Endothelial cell of umbilical vein (primary cell): ENCODE results near the gene ZNRF3. TPM values are rescaled to one million over a fixed set of nuclear protein-coding genes. Genes with fewer than 3 reads are reported as not detected.

Experiments
- BruUV-seq: library from RNA; stranded (reverse); fragments of 400-500 nt; replicated peaks from 2 replicates; lab custom pipeline; 2021; lab: Mats Ljungman, UMichigan
- CTCF ChIA-PET: fragments of 300-600, 350-600 bp; sonication (Branson Sonifier 250); formaldehyde crosslinking; loops from one replicate; lab custom pipeline; 2021; ENCODE audit warnings: antibody characterized with exemption, inconsistent platforms; lab: Charles Lee
- POLR2A ChIA-PET: fragments of 300-600, 350-600 bp; sonication (Branson Sonifier 250); formaldehyde crosslinking; loops from one replicate; lab custom pipeline; 2021; ENCODE audit warnings: antibody characterized with exemption, inconsistent platforms; lab: Charles Lee
- DNase-seq: peaks from one replicate; pipeline ENCODE4 v3.0.0-alpha.2; 2011; ENCODE audit warnings: low read depth, low spot score
- FAIRE-seq: peaks from 2 replicates; lab custom pipeline; 2011; peaks lifted over from hg19 to GRCh38; lab: Jason Lieb, UNC
- H2AFZ ChIP-seq: 2 replicates; pipeline ENCODE4 v1.6.0; 2012; ENCODE audit warnings: low read depth, low read length, control low read depth, inconsistent platforms
- H3K27ac ChIP-seq: 2 replicates; pipeline ENCODE4 v1.5.1; 2011; ENCODE audit warnings: low read depth, mild to moderate bottlenecking, control low read depth, low read length, moderate library complexity; ENCODE audit not compliant: insufficient read depth
- H3K27me3 ChIP-seq, 2 experiments: 2 replicates each; pipeline versions ENCODE4 v1.6.0 to v1.6.1; 2011; ENCODE audit warnings: low read length in 2 of 2, mixed read lengths in 1 of 2; ENCODE audit not compliant: control insufficient read depth in 2 of 2, insufficient read depth in 2 of 2
- H3K36me3 ChIP-seq, 2 experiments: 2 replicates in 1 of 2; 3 replicates in 1 of 2; pipeline ENCODE4 v1.5.1; 2011; ENCODE audit warnings: low read length in 2 of 2, mild to moderate bottlenecking in 1 of 2, moderate library complexity in 1 of 2; ENCODE audit not compliant: control insufficient read depth in 2 of 2, insufficient read depth in 2 of 2; ENCODE audit errors: extremely low read depth in 1 of 2
- H3K4me1 ChIP-seq: 3 replicates; pipeline ENCODE4 v1.5.1; 2011; ENCODE audit warnings: mild to moderate bottlenecking, low read length; ENCODE audit not compliant: control insufficient read depth, insufficient read depth; ENCODE audit errors: extremely low read depth
- H3K4me2 ChIP-seq: 2 replicates; pipeline ENCODE4 v1.6.1; 2011; ENCODE audit warnings: low read length, control low read depth, mixed read lengths; ENCODE audit not compliant: insufficient read depth
- H3K4me3 ChIP-seq, 3 experiments: fragments of 200-600 bp in 1 of 3; sonication (generic), shearing (Covaris generic) in 1 of 3; replicated peaks in 1 of 3; 2 replicates each; pipeline ENCODE4 v1.5.1; 2011 to 2016; ENCODE audit warnings: control low read depth in 3 of 3, low read length in 3 of 3, mild to moderate bottlenecking in 2 of 3, inconsistent platforms in 1 of 3, low read depth in 1 of 3, moderate library complexity in 1 of 3; ENCODE audit not compliant: insufficient read depth in 1 of 3
- H3K79me2 ChIP-seq: 2 replicates; pipeline ENCODE4 v1.6.0; 2012; ENCODE audit warnings: low read length, inconsistent platforms; ENCODE audit not compliant: control insufficient read depth, insufficient read depth
- H3K9ac ChIP-seq: replicated peaks from 2 replicates; pipeline ENCODE3; 2011; ENCODE audit warnings: low read length, control low read depth; ENCODE audit not compliant: insufficient read depth; ENCODE audit errors: extremely low read depth
- H3K9me1 ChIP-seq: replicated peaks from 3 replicates; pipeline ENCODE4 v1.6.0; 2011; ENCODE audit warnings: mild to moderate bottlenecking, low read length; ENCODE audit not compliant: control insufficient read depth, insufficient read depth; ENCODE audit errors: extremely low read depth
- H3K9me3 ChIP-seq: replicated peaks from 2 replicates; pipeline ENCODE4 v1.5.1; 2012; ENCODE audit warnings: low read length, inconsistent platforms; ENCODE audit not compliant: control insufficient read depth, insufficient read depth
- H4K20me1 ChIP-seq: replicated peaks from 2 replicates; pipeline ENCODE3; 2011; ENCODE audit warnings: mild to moderate bottlenecking, low read length; ENCODE audit not compliant: control insufficient read depth, insufficient read depth; ENCODE audit errors: extremely low read depth
- EZH2 ChIP-seq: IDR thresholded peaks from 2 replicates; pipeline ENCODE4 v1.6.1; 2012; ENCODE audit warnings: borderline replicate concordance, low read depth, mild to moderate bottlenecking, moderate library complexity, low read length, inconsistent platforms; ENCODE audit not compliant: severe bottlenecking
- FOS ChIP-seq: IDR thresholded peaks from 2 replicates; pipeline ENCODE4 v1.6.1; 2011; ENCODE audit warnings: mild to moderate bottlenecking, low read length, moderate library complexity, borderline replicate concordance; ENCODE audit not compliant: insufficient read depth
- GATA2 ChIP-seq: IDR thresholded peaks from 2 replicates; pipeline ENCODE4 v1.7.0; 2011; ENCODE audit warnings: low read depth, mild to moderate bottlenecking, moderate library complexity, mixed read lengths, low read length; ENCODE audit not compliant: insufficient read length, insufficient read depth
- JUN ChIP-seq: IDR thresholded peaks from 2 replicates; pipeline ENCODE4 v1.6.1; 2011; ENCODE audit warnings: borderline replicate concordance, low read depth; ENCODE audit not compliant: insufficient read length, insufficient read depth
- MAX ChIP-seq: IDR thresholded peaks from 2 replicates; pipeline ENCODE4 v1.6.1; 2011; ENCODE audit not compliant: insufficient read depth, insufficient read length
- MYC ChIP-seq: IDR thresholded peaks from one replicate; pipeline ENCODE4 v1.6.1; 2011; ENCODE audit warnings: mild to moderate bottlenecking, low read depth, low read length
- POLR2A ChIP-seq: IDR thresholded peaks from 2 replicates; pipeline ENCODE4 v1.6.1; 2012; ENCODE audit warnings: low read depth, mild to moderate bottlenecking, control low read depth, low read length
- POLR2AphosphoS5 ChIP-seq: IDR thresholded peaks from 2 replicates; pipeline ENCODE4 v1.6.1; 2012; ENCODE audit warnings: low read depth, mild to moderate bottlenecking, control low read depth, low read length, moderate library complexity; ENCODE audit not compliant: insufficient read depth
- dilution Hi-C: fragments of 300-500 bp; cut with MboI; formaldehyde crosslinking; loops from one replicate; pipeline ENCODE4 v1.15.0; 2019; ENCODE audit warnings: low sequenced_read_pairs; ENCODE audit not compliant: extremely low pct_ligation_motif_present
- intact Hi-C: fragments of 100-400 bp; cut with micrococcal nuclease; formaldehyde crosslinking; loops from one replicate; pipeline ENCODE4 v1.10.0; 2022
- polyA plus RNA-seq, 4 experiments: library from polyadenylated mRNA; depleted of rRNA in 3 of 4; stranded (reverse) in 3 of 4; unstranded in 1 of 4; fragments of >200 nt; gene quantifications; 2 replicates each; pipeline versions ENCODE4 v1.2.1 to v1.2.3, GENCODE V29; 2011 to 2012; ENCODE audit warnings: missing spikeins in 1 of 4
- total RNA-seq: library from RNA; stranded (reverse); gene quantifications from 2 replicates; pipeline ENCODE4 v1.2.3, GENCODE V29; 2021
- TF ChIP-seq, protein P1 (sequence below), 2 donors: IDR thresholded peaks; 1 replicate in 1 of 2; 2 replicates in 1 of 2; pipeline ENCODE4 v1.5.1; 2011; ENCODE audit warnings: low read length in 2 of 2, mild to moderate bottlenecking in 2 of 2, moderate library complexity in 2 of 2, control low read depth in 1 of 2, inconsistent platforms in 1 of 2, low read depth in 1 of 2; ENCODE audit not compliant: insufficient read depth in 1 of 2; ENCODE audit errors: extremely low read depth in 1 of 2

ZNRF3 gene
- total and polyA plus RNA-seq, 2 donors (not counting 3 experiments of a cell fraction or from before 2014, with no cell fraction given): 2.7 to 5.2 TPM

- TF ChIP-seq JUN: no peak
- no peak for TF ChIP-seq POLR2A
- TF ChIP-seq GATA2: no peak
- TF ChIP-seq, protein P1, sequence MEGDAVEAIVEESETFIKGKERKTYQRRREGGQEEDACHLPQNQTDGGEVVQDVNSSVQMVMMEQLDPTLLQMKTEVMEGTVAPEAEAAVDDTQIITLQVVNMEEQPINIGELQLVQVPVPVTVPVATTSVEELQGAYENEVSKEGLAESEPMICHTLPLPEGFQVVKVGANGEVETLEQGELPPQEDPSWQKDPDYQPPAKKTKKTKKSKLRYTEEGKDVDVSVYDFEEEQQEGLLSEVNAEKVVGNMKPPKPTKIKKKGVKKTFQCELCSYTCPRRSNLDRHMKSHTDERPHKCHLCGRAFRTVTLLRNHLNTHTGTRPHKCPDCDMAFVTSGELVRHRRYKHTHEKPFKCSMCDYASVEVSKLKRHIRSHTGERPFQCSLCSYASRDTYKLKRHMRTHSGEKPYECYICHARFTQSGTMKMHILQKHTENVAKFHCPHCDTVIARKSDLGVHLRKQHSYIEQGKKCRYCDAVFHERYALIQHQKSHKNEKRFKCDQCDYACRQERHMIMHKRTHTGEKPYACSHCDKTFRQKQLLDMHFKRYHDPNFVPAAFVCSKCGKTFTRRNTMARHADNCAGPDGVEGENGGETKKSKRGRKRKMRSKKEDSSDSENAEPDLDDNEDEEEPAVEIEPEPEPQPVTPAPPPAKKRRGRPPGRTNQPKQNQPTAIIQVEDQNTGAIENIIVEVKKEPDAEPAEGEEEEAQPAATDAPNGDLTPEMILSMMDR (IDR thresholded peaks at IDR 0.05; ENCODE audit: extremely low read depth in 1 of 2, insufficient read depth in 1 of 2, low read depth in 1 of 2, low read length in 2 of 2): no peak
- no peak for TF ChIP-seq POLR2AphosphoS5
- no peak for TF ChIP-seq FOS
- no peak for TF ChIP-seq MAX
- no peak for TF ChIP-seq MYC
- TF ChIP-seq EZH2: no peak
- DNase-seq: no peak
- no peak overlapping the region for H3K4me3 ChIP-seq
- no peaks in the 10 kb centered on the region for H4K20me1 ChIP-seq
- no peaks in the 10 kb centered on the region for H3K36me3 ChIP-seq
- H3K4me2 ChIP-seq: no peak overlapping the region
- H3K4me1 ChIP-seq: no peaks in the 10 kb centered on the region
- no peaks in the 10 kb centered on the region for H3K9me3 ChIP-seq
- dilution Hi-C loops (no loop called here), intact Hi-C loops (no loop called here)
- H3K27ac ChIP-seq: no peak overlapping the region
- no peak overlapping the region for H2AFZ ChIP-seq
- CTCF ChIA-PET: interaction anchor here (1.3 kb wide), 1 partner anchor 20 kb away, joined by 5 read pairs; no protein-coding TSS in a partner anchor
- BruUV-seq: no TSS peak
- FAIRE-seq: no peak
- H3K9ac ChIP-seq: no peak overlapping the region
- H3K9me1 ChIP-seq: no peaks in the 10 kb centered on the region
- no peaks in the 10 kb centered on the region for H3K27me3 ChIP-seq
- peaks cover 2% of the 10 kb centered on the region for H3K79me2 ChIP-seq
- POLR2A ChIA-PET: no interaction called here
Observed at GRCh38 chr22:28947125-28947524, 63.8 kb downstream of the ZNRF3 start.
